MM.1S (cell line): Measurements from ENCODE around the gene GDPGP1.

ENCODE experiments used
- CTCF ChIP-seq: fragments of 300-600 bp; sonication (generic); IDR thresholded peaks from 2 replicates; pipeline ENCODE4 v1.5.1; 2016; ENCODE audit warnings: antibody characterized with exemption, low read length, mixed read lengths
- EZH2 ChIP-seq: fragments of 300-600 bp; sonication (generic); optimal IDR thresholded peaks from 2 replicates; pipeline ENCODE3; 2017; ENCODE audit warnings: low read depth, mild to moderate bottlenecking, antibody characterized with exemption, low read length, mixed read lengths

GRCh38 chr15:90239371-90239770, 5.4 kb downstream of the GDPGP1 start:
- TF ChIP-seq CTCF (no peak), EZH2 (no peak)
